ENCODE data around the gene SERGEF. TPM values are rescaled to one million over a fixed set of nuclear protein-coding genes. Genes with fewer than 3 reads are reported as not detected.

Gene SERGEF
- total and polyA plus RNA-seq, 4 donors: 12.0 to 17.9 (median 13.4) TPM

DNA sequence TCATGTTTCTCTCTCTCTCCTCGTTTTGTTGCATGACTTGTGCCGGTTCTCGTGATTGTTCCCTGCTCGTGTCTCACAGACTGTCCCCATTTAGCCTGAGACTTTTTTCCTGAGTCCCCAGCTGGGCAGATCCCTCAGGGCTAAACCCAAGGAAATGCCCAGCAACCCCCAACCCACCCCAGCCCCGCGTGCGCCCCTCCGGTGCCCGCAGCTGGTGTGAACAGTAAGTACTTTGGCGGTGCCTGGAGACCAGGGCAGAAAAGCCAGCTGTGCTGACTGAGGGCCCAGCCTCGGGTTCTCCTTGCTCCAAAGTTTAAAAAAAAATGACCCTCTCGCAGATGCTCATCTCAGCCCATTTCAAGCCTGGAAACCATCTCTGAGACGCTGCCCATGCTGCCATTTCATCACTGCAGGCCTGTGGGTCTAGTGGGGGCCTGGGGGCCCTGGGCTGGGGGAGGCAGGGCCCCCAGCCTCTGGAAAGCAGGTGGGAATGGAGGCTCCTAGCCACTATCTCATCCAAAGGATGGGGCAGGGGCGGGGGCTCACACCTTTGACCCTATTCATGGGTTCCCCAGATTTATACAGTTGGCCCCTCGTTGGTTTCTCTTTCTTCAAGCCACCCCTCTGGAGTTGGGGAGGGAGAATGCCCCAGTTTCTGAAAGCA is 236.5 kb downstream of the SERGEF start:
- Histone ChIP-seq H3K4me1 (ENCODE audit: control insufficient read depth in 4 of 4, insufficient read depth in 4 of 4, low read length in 3 of 4) (no peaks in the 10 kb centered on the region), H3K4me3 (ENCODE audit: low read depth in 1 of 3, low read length in 3 of 3) (no peak overlapping the region), H3K9ac (ENCODE audit: low read depth in 1 of 2, low read length in 2 of 2) (no peak overlapping the region), H3K27ac (ENCODE audit: low read depth in 1 of 2, low read length in 2 of 2) (no peak overlapping the region), H3K36me3 (ENCODE audit: control insufficient read depth in 4 of 4, insufficient read depth in 3 of 4, low read depth in 1 of 4, low read length in 3 of 4) (no peaks in the 10 kb centered on the region), H3K9me3 (ENCODE audit: control insufficient read depth in 4 of 4, low read length in 3 of 4) (no peaks in the 10 kb centered on the region), H3K27me3 (ENCODE audit: control insufficient read depth in 4 of 4, insufficient read depth in 4 of 4, low read length in 3 of 4) (no peaks in the 10 kb centered on the region)
- TF ChIP-seq GABPA (IDR thresholded peaks at IDR 0.05 in 1 of 2, conservative IDR thresholded peaks at IDR 0.05 in 1 of 2) (no peak), NR2F2 (IDR thresholded peaks at IDR 0.05) (no peak)
- WGBS: 91% methylated on average over 15 of the region's 15 CpGs
- DNase-seq (ENCODE audit: low spot score): no peak

DNA sequence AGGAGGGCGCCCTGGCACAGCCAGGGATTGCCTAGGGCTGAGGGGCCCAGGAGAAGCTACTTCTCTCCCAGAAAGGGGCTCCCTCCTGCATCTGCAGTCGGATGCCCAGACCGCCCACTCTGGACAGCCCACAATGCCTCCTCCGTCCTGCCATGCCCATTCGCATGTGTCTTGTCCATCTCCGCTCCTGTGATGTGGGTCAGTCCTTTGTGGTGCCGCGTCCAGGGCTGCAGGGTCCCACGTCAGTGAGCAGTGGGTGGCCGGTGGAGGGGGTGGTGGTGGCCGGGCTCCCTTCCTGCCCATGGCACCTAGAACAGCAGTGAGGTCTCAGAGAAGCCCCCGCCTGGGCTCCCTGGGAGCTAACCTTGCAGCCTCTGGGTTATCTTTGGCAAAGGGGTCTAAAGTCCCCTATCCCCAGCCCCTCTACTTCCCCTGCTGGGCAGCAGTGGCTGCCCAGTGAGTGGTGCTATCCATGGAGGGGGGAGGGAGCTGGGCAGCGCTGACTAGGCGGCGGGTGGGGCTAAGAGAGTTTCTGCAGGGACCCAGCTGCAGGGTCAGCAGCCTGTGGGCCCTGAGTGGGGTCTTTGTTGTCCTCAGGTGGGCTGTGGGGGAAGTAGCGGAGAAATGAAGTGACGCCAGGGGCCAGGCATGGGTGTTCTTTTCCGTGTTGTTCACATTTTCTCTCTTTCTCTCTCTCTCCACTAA is 237.2 kb downstream of the SERGEF start:
- Histone ChIP-seq H3K27ac (ENCODE audit: low read depth in 1 of 2, low read length in 2 of 2) (no peak overlapping the region), H3K9ac (ENCODE audit: low read depth in 1 of 2, low read length in 2 of 2) (no peak overlapping the region), H3K36me3 (ENCODE audit: control insufficient read depth in 4 of 4, insufficient read depth in 3 of 4, low read depth in 1 of 4, low read length in 3 of 4) (no peaks in the 10 kb centered on the region), H3K4me3 (ENCODE audit: low read depth in 1 of 3, low read length in 3 of 3) (no peak overlapping the region), H3K9me3 (ENCODE audit: control insufficient read depth in 4 of 4, low read length in 3 of 4) (no peaks in the 10 kb centered on the region), H3K27me3 (ENCODE audit: control insufficient read depth in 4 of 4, insufficient read depth in 4 of 4, low read length in 3 of 4) (no peaks in the 10 kb centered on the region), H3K4me1 (ENCODE audit: control insufficient read depth in 4 of 4, insufficient read depth in 4 of 4, low read length in 3 of 4) (peaks cover 0 to 4% (median 3%) of the 10 kb centered on the region in 4 donors)
- 92% methylated on average over 18 of the region's 18 CpGs for WGBS
- TF ChIP-seq RXRA (IDR thresholded peaks at IDR 0.05) (no peak), EGR1 (IDR thresholded peaks at IDR 0.05; ENCODE audit: low read depth in 2 of 2) (no peak), SP1 (IDR thresholded peaks at IDR 0.05) (no peak), FOXA2 (IDR thresholded peaks at IDR 0.05) (no peak), FOXA1 (IDR thresholded peaks at IDR 0.05) (no peak), MAX (IDR thresholded peaks at IDR 0.05) (no peak), YY1 (IDR thresholded peaks at IDR 0.05) (no peak), REST (IDR thresholded peaks at IDR 0.05) (no peak), TAF1 (conservative IDR thresholded peaks at IDR 0.05) (no peak), GABPA (IDR thresholded peaks at IDR 0.05 in 1 of 2, conservative IDR thresholded peaks at IDR 0.05 in 1 of 2) (no peak), JUND (IDR thresholded peaks at IDR 0.05) (no peak)
- TF ChIP-seq, protein P1, sequence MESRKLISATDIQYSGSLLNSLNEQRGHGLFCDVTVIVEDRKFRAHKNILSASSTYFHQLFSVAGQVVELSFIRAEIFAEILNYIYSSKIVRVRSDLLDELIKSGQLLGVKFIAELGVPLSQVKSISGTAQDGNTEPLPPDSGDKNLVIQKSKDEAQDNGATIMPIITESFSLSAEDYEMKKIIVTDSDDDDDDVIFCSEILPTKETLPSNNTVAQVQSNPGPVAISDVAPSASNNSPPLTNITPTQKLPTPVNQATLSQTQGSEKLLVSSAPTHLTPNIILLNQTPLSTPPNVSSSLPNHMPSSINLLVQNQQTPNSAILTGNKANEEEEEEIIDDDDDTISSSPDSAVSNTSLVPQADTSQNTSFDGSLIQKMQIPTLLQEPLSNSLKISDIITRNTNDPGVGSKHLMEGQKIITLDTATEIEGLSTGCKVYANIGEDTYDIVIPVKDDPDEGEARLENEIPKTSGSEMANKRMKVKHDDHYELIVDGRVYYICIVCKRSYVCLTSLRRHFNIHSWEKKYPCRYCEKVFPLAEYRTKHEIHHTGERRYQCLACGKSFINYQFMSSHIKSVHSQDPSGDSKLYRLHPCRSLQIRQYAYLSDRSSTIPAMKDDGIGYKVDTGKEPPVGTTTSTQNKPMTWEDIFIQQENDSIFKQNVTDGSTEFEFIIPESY (IDR thresholded peaks at IDR 0.05): no peak
- TF ChIP-seq, protein P2, sequence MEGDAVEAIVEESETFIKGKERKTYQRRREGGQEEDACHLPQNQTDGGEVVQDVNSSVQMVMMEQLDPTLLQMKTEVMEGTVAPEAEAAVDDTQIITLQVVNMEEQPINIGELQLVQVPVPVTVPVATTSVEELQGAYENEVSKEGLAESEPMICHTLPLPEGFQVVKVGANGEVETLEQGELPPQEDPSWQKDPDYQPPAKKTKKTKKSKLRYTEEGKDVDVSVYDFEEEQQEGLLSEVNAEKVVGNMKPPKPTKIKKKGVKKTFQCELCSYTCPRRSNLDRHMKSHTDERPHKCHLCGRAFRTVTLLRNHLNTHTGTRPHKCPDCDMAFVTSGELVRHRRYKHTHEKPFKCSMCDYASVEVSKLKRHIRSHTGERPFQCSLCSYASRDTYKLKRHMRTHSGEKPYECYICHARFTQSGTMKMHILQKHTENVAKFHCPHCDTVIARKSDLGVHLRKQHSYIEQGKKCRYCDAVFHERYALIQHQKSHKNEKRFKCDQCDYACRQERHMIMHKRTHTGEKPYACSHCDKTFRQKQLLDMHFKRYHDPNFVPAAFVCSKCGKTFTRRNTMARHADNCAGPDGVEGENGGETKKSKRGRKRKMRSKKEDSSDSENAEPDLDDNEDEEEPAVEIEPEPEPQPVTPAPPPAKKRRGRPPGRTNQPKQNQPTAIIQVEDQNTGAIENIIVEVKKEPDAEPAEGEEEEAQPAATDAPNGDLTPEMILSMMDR (IDR thresholded peaks at IDR 0.05; ENCODE audit: low read depth, low read length, missing input control): no peak
- no peak for DNase-seq (ENCODE audit: low spot score)
